ENCODE data around the gene RNASE4. TPM values are rescaled to one million over a fixed set of nuclear protein-coding genes. Genes with fewer than 3 reads are reported as not detected.
A peak's percentile ranks its signal among the peaks of the same experiment; 100 is the strongest.
"Not testable (repeated sequence)": the region's sequence is repeated elsewhere in the genome, so short reads cannot be mapped to it uniquely, and the experiment has no call there.

The RNASE4 gene
- total RNA-seq, 2 donors from 2014 or later = 0.63 to 0.79 TPM

- ATAC-seq (replicated peaks in 1 of 2) = no peak
- H3K4me1 Mint-ChIP-seq (ENCODE audit: low read depth) = peaks cover 39% of the 10 kb centered on the region
- peaks cover 71% of the 10 kb centered on the region for H3K27me3 Mint-ChIP-seq (ENCODE audit: low read depth)
- no peaks in the 10 kb centered on the region for H3K36me3 Mint-ChIP-seq (ENCODE audit: insufficient read depth in 2 of 2)
- no peak overlapping the region for H3K27ac Mint-ChIP-seq
- H3K9me3 Mint-ChIP-seq = no peaks in the 10 kb centered on the region
- DNase-seq = no peak
- H3K4me3 Mint-ChIP-seq = no peak overlapping the region
Observed at GRCh38 chr14:20659813-20660395, 24.5 kb upstream of the RNASE4 start.

DNA sequence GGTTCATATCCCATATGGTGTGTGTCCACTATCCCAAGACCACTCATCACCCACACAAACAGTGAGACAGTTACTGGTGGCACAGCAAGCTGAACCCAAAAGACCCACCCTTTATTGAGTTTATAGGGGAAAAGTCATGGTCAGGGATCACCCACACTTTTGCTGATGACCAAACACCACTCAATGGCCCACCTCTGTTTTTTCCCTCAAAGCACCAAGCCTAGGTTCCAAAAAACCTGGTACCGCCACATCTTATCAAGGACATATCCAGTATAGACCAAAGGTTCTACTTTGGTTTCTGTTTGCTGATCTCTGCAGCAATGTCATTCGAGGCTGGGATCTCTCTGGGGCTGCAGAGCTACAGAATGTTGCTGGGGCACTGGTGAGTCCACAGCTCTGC is 23.2 kb upstream of the RNASE4 start:
- Mint-ChIP-seq H3K4me3 (no peak overlapping the region), H3K4me1 (ENCODE audit: low read depth) (peaks cover 39% of the 10 kb centered on the region), H3K27ac (no peak overlapping the region), H3K9me3 (no peaks in the 10 kb centered on the region), H3K27me3 (ENCODE audit: low read depth) (peaks cover 61% of the 10 kb centered on the region), H3K36me3 (ENCODE audit: insufficient read depth in 2 of 2) (no peaks in the 10 kb centered on the region)
- ATAC-seq (replicated peaks in 1 of 2) (no peak), DNase-seq (no peak)

DNA sequence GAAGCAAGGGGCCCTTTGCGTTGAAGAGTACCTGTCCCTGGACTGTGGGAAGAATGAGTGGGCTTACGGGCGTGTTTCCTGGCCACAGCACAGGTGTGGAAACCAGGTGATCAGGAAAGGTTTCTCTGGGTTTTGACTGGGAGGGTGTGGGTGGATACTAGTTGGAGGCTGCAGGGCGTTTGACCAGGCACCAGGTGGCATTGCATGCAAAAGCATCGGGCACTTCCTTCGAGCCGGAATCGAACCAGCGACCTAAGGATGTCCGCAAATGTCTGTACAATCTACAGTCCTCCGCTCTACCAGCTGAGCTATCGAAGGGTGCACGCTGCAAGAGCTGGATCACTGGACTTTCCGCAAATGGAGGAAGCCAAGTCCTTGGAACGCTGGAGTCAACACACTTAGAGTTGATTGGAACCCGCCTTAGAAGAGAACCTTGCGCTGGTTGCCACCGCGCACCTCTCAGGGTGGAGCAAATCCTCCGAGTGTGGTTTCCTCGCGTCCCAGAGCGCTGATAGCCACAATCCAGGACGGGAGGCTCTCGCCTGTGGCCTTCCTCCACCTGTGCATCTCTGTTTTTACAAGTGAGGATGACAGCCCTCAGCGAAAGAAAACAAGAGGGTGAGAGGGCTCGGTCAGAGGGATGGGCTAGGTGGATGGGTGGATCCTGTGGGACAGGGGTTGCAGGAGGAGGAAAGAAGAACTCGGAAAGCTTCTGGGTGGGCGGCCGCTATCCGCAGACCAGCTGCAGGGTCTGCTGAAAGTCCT is 21.2 kb upstream of the RNASE4 start:
- Mint-ChIP-seq H3K4me1 (ENCODE audit: low read depth) (peaks cover 41% of the 10 kb centered on the region), H3K27me3 (ENCODE audit: low read depth) (peaks cover 43% of the 10 kb centered on the region), H3K27ac (peak overlapping the region; percentile 61), H3K36me3 (ENCODE audit: insufficient read depth in 2 of 2) (no peaks in the 10 kb centered on the region), H3K9me3 (peaks cover under 1 to 3% of the 10 kb centered on the region in 2 donors), H3K4me3 (peak overlapping the region; percentile 89)
- peak; percentile 84 to 87 for ATAC-seq (replicated peaks in 1 of 2)
- DNase-seq = peak; percentile 83 to 86

DNA sequence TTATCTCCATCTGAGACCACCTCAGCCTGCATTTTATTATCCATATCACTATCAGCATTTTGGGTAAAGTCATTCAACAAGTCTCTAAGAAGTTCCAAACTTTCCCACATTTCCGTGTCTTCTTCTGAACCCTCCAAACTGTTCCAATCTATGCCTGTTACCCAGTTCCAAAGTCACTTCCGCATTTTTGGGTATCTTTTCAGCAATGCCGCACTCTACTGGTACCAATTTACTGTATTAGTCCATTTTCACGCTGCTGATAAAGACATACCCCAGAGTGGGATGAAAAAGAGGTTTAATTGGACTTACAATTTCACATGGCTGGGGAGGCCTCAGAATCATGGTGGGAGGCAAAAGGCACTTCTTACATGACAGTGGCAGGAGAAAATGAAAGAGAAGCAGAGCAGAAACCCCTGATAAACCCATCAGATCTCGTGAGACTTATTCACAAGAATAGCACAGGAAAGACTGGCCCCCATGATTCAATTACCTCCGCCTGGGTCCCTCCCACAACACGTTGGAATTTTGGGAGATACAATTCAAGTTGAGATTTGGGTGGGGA is 17.9 kb upstream of the RNASE4 start:
- ATAC-seq (replicated peaks in 1 of 2); H3K27ac Mint-ChIP-seq; H3K9me3 Mint-ChIP-seq; DNase-seq; H3K36me3 Mint-ChIP-seq (ENCODE audit: insufficient read depth in 2 of 2); H3K4me3 Mint-ChIP-seq: not testable (repeated sequence)
- Mint-ChIP-seq H3K4me1 (ENCODE audit: low read depth) (peaks cover 49% of the 10 kb centered on the region), H3K27me3 (ENCODE audit: low read depth) (peaks cover 28% of the 10 kb centered on the region)

GRCh38 chr14:20667957-20668356 is 16.4 kb upstream of the RNASE4 start:
- Mint-ChIP-seq H3K36me3 (ENCODE audit: insufficient read depth in 2 of 2) (no peaks in the 10 kb centered on the region), H3K4me3 (peak overlapping the region; percentile 62 to 63), H3K4me1 (ENCODE audit: low read depth) (peaks cover 49% of the 10 kb centered on the region), H3K27ac (peak overlapping the region; percentile 86), H3K27me3 (ENCODE audit: low read depth) (peaks cover 22% of the 10 kb centered on the region), H3K9me3 (peaks cover 5 to 6% of the 10 kb centered on the region in 2 donors)
- ATAC-seq (replicated peaks in 1 of 2) (peak; percentile 83 to 86), DNase-seq (peak; percentile 44 to 46)

DNA sequence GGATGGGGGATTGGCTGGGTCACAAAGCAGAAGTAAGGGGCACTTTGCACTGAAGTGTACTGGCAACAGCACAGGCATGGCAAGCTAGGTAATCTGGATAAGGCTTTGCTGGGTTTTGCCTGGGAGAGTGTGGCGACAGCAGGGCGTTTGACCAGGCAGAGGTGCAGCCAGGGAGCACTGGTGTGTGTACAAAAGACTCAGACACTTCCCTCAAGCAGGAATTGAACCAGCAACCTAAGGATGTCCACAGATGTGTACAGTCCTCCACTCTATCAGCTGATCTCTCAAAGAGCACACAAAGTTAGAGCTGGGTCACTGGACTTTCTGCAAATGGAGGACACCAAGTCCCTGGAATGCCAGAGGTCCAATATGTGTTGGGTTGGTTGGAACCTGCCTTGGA is 15.4 kb upstream of the RNASE4 start:
- H3K36me3 Mint-ChIP-seq (ENCODE audit: insufficient read depth in 2 of 2) = no peaks in the 10 kb centered on the region
- H3K27ac Mint-ChIP-seq = no peak overlapping the region
- H3K27me3 Mint-ChIP-seq (ENCODE audit: low read depth) = peaks cover 12% of the 10 kb centered on the region
- peaks cover 39% of the 10 kb centered on the region for H3K4me1 Mint-ChIP-seq (ENCODE audit: low read depth)
- ATAC-seq (replicated peaks in 1 of 2) (no peak), DNase-seq (no peak)
- H3K9me3 Mint-ChIP-seq = peaks cover 5 to 6% of the 10 kb centered on the region in 2 donors
- H3K4me3 Mint-ChIP-seq = no peak overlapping the region

- Mint-ChIP-seq H3K9me3 (peaks cover 5 to 6% of the 10 kb centered on the region in 2 donors), H3K27ac (no peak overlapping the region), H3K27me3 (ENCODE audit: low read depth) (no peaks in the 10 kb centered on the region), H3K4me1 (ENCODE audit: low read depth) (peaks cover 42% of the 10 kb centered on the region), H3K36me3 (ENCODE audit: insufficient read depth in 2 of 2) (no peaks in the 10 kb centered on the region), H3K4me3 (no peak overlapping the region)
- no peak for DNase-seq
- ATAC-seq (replicated peaks in 1 of 2) = peak in 1 of 2 donors; percentile 25
Observed at GRCh38 chr14:20671597-20672283, 12.6 kb upstream of the RNASE4 start.

- DNase-seq (peak in 1 of 2 donors; percentile 47), ATAC-seq (replicated peaks in 1 of 2) (peak; percentile 92)
- H3K9me3 Mint-ChIP-seq = no peaks in the 10 kb centered on the region
- H3K36me3 Mint-ChIP-seq (ENCODE audit: insufficient read depth in 2 of 2) = no peaks in the 10 kb centered on the region
- H3K27ac Mint-ChIP-seq = no peak overlapping the region
- no peaks in the 10 kb centered on the region for H3K27me3 Mint-ChIP-seq (ENCODE audit: low read depth)
- H3K4me1 Mint-ChIP-seq (ENCODE audit: low read depth) = peaks cover 23% of the 10 kb centered on the region
- peak overlapping the region in 1 of 2 donors; percentile 37 for H3K4me3 Mint-ChIP-seq
Observed at GRCh38 chr14:20675669-20676068, 8.7 kb upstream of the RNASE4 start.

DNA sequence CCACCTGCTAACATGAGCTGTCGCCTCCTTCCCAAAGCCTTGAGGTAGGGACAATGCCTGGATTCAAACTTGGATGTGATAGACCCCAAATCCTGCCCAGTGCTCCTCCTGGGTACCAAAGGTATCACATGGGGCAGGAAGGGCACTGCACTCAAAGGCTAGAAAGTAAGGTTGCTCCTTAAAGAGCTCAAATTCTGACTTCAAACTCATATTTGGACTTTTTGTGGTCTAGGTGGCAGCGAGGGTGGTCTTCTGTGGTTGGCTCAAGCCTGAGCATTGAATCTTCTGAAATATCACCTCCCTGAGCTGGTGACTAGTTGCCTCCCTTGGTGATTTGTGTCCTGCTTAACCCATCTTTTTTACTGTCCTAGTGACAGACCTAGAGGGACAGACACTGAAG is 8.3 kb upstream of the RNASE4 start:
- peak; percentile 29 to 49 for ATAC-seq (replicated peaks in 1 of 2)
- no peak overlapping the region for H3K27ac Mint-ChIP-seq

GRCh38 chr14:20679907-20680306 is 4.5 kb upstream of the RNASE4 start:
- Mint-ChIP-seq H3K27ac (no peak overlapping the region), H3K36me3 (ENCODE audit: insufficient read depth in 2 of 2) (no peaks in the 10 kb centered on the region), H3K9me3 (no peaks in the 10 kb centered on the region), H3K4me1 (ENCODE audit: low read depth) (peaks cover 19% of the 10 kb centered on the region), H3K4me3 (no peak overlapping the region), H3K27me3 (ENCODE audit: low read depth) (no peaks in the 10 kb centered on the region)
- ATAC-seq (replicated peaks in 1 of 2) (no peak), DNase-seq (no peak)

More for the DNA sequence above, 8.3 kb upstream of the RNASE4 start:
- Mint-ChIP-seq H3K4me1 (ENCODE audit: low read depth) (peaks cover 23% of the 10 kb centered on the region), H3K4me3 (peak overlapping the region in 1 of 2 donors; percentile 37), H3K27me3 (ENCODE audit: low read depth) (no peaks in the 10 kb centered on the region), H3K36me3 (ENCODE audit: insufficient read depth in 2 of 2) (no peaks in the 10 kb centered on the region), H3K9me3 (no peaks in the 10 kb centered on the region)
- DNase-seq = no peak

- H3K27me3 Mint-ChIP-seq (ENCODE audit: low read depth) = no peaks in the 10 kb centered on the region
- H3K4me1 Mint-ChIP-seq (ENCODE audit: low read depth) = peaks cover 20% of the 10 kb centered on the region
- no peak overlapping the region for H3K4me3 Mint-ChIP-seq
- H3K27ac Mint-ChIP-seq = no peak overlapping the region
- DNase-seq (no peak), ATAC-seq (replicated peaks in 1 of 2) (no peak)
- no peaks in the 10 kb centered on the region for H3K9me3 Mint-ChIP-seq
- no peaks in the 10 kb centered on the region for H3K36me3 Mint-ChIP-seq (ENCODE audit: insufficient read depth in 2 of 2)
Observed at GRCh38 chr14:20680363-20680762, 4.0 kb upstream of the RNASE4 start.

DNA sequence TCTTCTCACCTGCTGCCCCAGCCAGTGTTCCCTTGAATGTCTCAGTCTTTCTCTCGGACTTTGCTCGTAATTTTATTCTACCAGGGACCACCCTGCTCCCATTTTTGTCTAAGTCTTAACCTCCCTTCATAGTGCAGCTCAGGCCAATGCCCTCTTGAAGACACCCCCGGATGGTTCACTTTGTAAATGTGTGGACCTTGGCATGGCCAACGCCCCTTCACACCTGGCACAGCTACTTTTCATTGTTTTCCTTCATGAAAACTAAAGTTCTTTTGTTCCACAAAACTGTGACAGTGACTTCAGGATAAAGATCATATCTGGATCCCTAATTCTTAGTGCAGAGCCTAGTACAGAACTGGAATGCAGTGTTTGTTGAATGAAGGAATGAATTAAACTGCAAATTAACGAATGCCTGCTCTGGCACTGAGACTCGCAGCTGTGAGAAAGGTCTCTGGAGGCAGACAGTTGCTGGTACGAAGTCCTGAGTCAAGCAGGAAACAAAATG is 3.5 kb upstream of the RNASE4 start:
- peaks cover 15% of the 10 kb centered on the region for H3K4me1 Mint-ChIP-seq (ENCODE audit: low read depth)
- ATAC-seq (replicated peaks in 1 of 2) (no peak), DNase-seq (peak in 1 of 2 donors; percentile 52)
- no peaks in the 10 kb centered on the region for H3K36me3 Mint-ChIP-seq (ENCODE audit: insufficient read depth in 2 of 2)
- H3K4me3 Mint-ChIP-seq = no peak overlapping the region
- H3K9me3 Mint-ChIP-seq = no peaks in the 10 kb centered on the region
- no peak overlapping the region for H3K27ac Mint-ChIP-seq
- no peaks in the 10 kb centered on the region for H3K27me3 Mint-ChIP-seq (ENCODE audit: low read depth)

All from activated T-cell treated with anti-CD3 and anti-CD28 coated beads, Interleukin-2, amount 50 U/mL, for 72 hours (primary cell).